ENCODE results near the gene PLEKHH1. TPM values are rescaled to one million over a fixed set of nuclear protein-coding genes. Genes with fewer than 3 reads are reported as not detected.

PLEKHH1 gene
- total RNA-seq = 10 to 100 TPM; 10.5 to 23.1 (median 17.2) TPM

GRCh38 chr14:67532998-67533753, at the start of gene PLEKHH1:
PLEKHH1 (plus strand) TSS chr14:67533290; CDS start chr14:67541868, 8,578 bp downstream.
- peak; percentile 57 to 91 for DNase-seq (ENCODE audit: low spot score in 2 of 2)
- intact Hi-C loops (cut with DNase I; ENCODE audit: low total_unique reads) = no loop called here
- peak within 1 kb of the TSS; percentile 44 for H3K4me3 ChIP-seq (ENCODE audit: low read depth, poor library complexity, severe bottlenecking)
- WGBS, 2 donors = 2 to 11% methylated on average over 8 to 59 of the region's 86 CpGs
- TF ChIP-seq POLR2A (IDR thresholded peaks at IDR 0.05) (no peak), CTCF (IDR thresholded peaks at IDR 0.05) (no peak)

- WGBS, 2 donors = 84 to 92% methylated on average over 6 to 8 of the region's 8 CpGs
- intact Hi-C loops (cut with DNase I; ENCODE audit: low total_unique reads) = no loop called here
- H3K4me3 ChIP-seq (ENCODE audit: low read depth, poor library complexity, severe bottlenecking) = no peak overlapping the region
- TF ChIP-seq POLR2A (IDR thresholded peaks at IDR 0.05) (no peak), CTCF (IDR thresholded peaks at IDR 0.05) (no peak)
- no peak for DNase-seq (ENCODE audit: low spot score in 2 of 2)
These were observed 49.4 kb upstream of the PLEKHH1 start for GRCh38 chr14:67483579-67484285.

GRCh38 chr14:67485501-67486095, 47.5 kb upstream of the PLEKHH1 start:
- TF ChIP-seq POLR2A (IDR thresholded peaks at IDR 0.05) (no peak), CTCF (IDR thresholded peaks at IDR 0.05) (no peak)
- H3K4me3 ChIP-seq (ENCODE audit: low read depth, poor library complexity, severe bottlenecking) = no peak overlapping the region
- 66 to 74% methylated on average over 4 of the region's 4 CpGs for WGBS, 2 donors
- no peak for DNase-seq (ENCODE audit: low spot score in 2 of 2)
- intact Hi-C loops (cut with DNase I; ENCODE audit: low total_unique reads) = no loop called here

- no peak for DNase-seq (ENCODE audit: low spot score in 2 of 2)
- WGBS, 2 donors = 84 to 93% methylated on average over 3 to 4 of the region's 4 CpGs
- intact Hi-C loops (cut with DNase I; ENCODE audit: low total_unique reads) = no loop called here
- TF ChIP-seq POLR2A (IDR thresholded peaks at IDR 0.05) (no peak), CTCF (IDR thresholded peaks at IDR 0.05) (no peak)
- no peak overlapping the region for H3K4me3 ChIP-seq (ENCODE audit: low read depth, poor library complexity, severe bottlenecking)
These were observed 46.2 kb upstream of the PLEKHH1 start for GRCh38 chr14:67486890-67487289.

- no peak for DNase-seq (ENCODE audit: low spot score in 2 of 2)
- intact Hi-C loops (cut with DNase I; ENCODE audit: low total_unique reads) = no loop called here
- no peak overlapping the region for H3K4me3 ChIP-seq (ENCODE audit: low read depth, poor library complexity, severe bottlenecking)
- 89 to 94% methylated on average over 4 of the region's 4 CpGs for WGBS, 2 donors
- TF ChIP-seq POLR2A (IDR thresholded peaks at IDR 0.05) = no peak
- TF ChIP-seq CTCF (IDR thresholded peaks at IDR 0.05) = no peak
These were observed 45.8 kb upstream of the PLEKHH1 start for GRCh38 chr14:67487332-67487731.
